Measurements from ENCODE around the gene BBS4.
A peak's percentile ranks its signal among the peaks of the same experiment; 100 is the strongest.

- TF ChIP-seq POLR2A (IDR thresholded peaks at IDR 0.05) (no peak), CTCF (IDR thresholded peaks at IDR 0.05) (no peak), POLR2AphosphoS5 (IDR thresholded peaks at IDR 0.05) (peak; percentile 22)
These were observed 48.1 kb downstream of the BBS4 start for GRCh38 chr15:72733941-72734738.
